HepG2 (cell line): ENCODE results near the gene HEATR1. TPM values are rescaled to one million over a fixed set of nuclear protein-coding genes. Genes with fewer than 3 reads are reported as not detected.

ENCODE experiments used
- ATAD3A ChIP-seq: sonication (generic); formaldehyde crosslinking; IDR thresholded peaks from 2 replicates; pipeline ENCODE4 v1.4.0; 2020; ENCODE audit warnings: missing genetic modification reagents
- DR1 ChIP-seq: sonication (generic); formaldehyde crosslinking; IDR thresholded peaks from 2 replicates; pipeline ENCODE4 v1.8.0; 2021; ENCODE audit warnings: mild to moderate bottlenecking, missing genetic modification reagents, inconsistent platforms
- ELF4 ChIP-seq: sonication (generic); formaldehyde crosslinking; IDR thresholded peaks from 2 replicates; pipeline ENCODE4 v1.5.0; 2020; ENCODE audit warnings: missing genetic modification reagents, mild to moderate bottlenecking, moderate library complexity, borderline replicate concordance
- GABPB1 ChIP-seq: IDR thresholded peaks from 2 replicates; pipeline ENCODE4 v1.6.1; 2016; ENCODE audit warnings: mild to moderate bottlenecking, missing genetic modification reagents, moderate library complexity, missing compliant biosample characterization
- GMEB2 ChIP-seq: IDR thresholded peaks from 2 replicates; pipeline ENCODE4 v1.6.1; 2016; ENCODE audit warnings: missing biosample characterization, missing genetic modification reagents, low read depth
- IKZF5 ChIP-seq: IDR thresholded peaks from 2 replicates; pipeline ENCODE4 v1.6.1; 2018; ENCODE audit warnings: missing genetic modification reagents, mild to moderate bottlenecking, missing compliant biosample characterization
- IRF2 ChIP-seq: IDR thresholded peaks from 2 replicates; pipeline ENCODE4 v1.6.1; 2018; ENCODE audit warnings: missing genetic modification reagents, missing compliant biosample characterization
- KDM2A ChIP-seq: sonication (generic); formaldehyde crosslinking; IDR thresholded peaks from 2 replicates; pipeline ENCODE4 v1.4.0; 2020; ENCODE audit warnings: low read depth, missing genetic modification reagents, borderline replicate concordance
- MTF1 ChIP-seq: sonication (generic); formaldehyde crosslinking; IDR thresholded peaks from 2 replicates; pipeline ENCODE4 v1.5.0; 2020; ENCODE audit warnings: missing genetic modification reagents
- SCMH1 ChIP-seq: sonication (generic); formaldehyde crosslinking; IDR thresholded peaks from 2 replicates; pipeline ENCODE4 v1.9.0; 2021; ENCODE audit warnings: missing genetic modification reagents, mild to moderate bottlenecking, borderline replicate concordance
- SSRP1 ChIP-seq: IDR thresholded peaks from 2 replicates; pipeline ENCODE4 v1.6.1; 2016; ENCODE audit warnings: control low read depth
- TEAD2 ChIP-seq: sonication (generic); formaldehyde crosslinking; IDR thresholded peaks from 2 replicates; pipeline ENCODE4 v1.9.0; 2021; ENCODE audit warnings: missing genetic modification reagents
- ZNF337 ChIP-seq: sonication (generic); formaldehyde crosslinking; IDR thresholded peaks from 2 replicates; pipeline ENCODE4 v1.5.1; 2020; ENCODE audit warnings: missing genetic modification reagents, low read depth, mild to moderate bottlenecking, borderline replicate concordance
- ZNF451 ChIP-seq: sonication (generic); formaldehyde crosslinking; IDR thresholded peaks from 2 replicates; pipeline ENCODE4 v1.5.0; 2020; ENCODE audit warnings: mild to moderate bottlenecking, missing genetic modification reagents
- polyA plus RNA-seq, 8 experiments: library from polyadenylated mRNA; depleted of rRNA in 3 of 8; stranded (reverse) in 7 of 8; unstranded in 1 of 8; fragments of >200 nt; fragmentation: Illumina TruSeq in 4 of 8; extraction: Trizol in 4 of 8; gene quantifications; 2 replicates each; pipeline versions ENCODE4 v1.2.1 to v1.2.3, GENCODE V29; 2011 to 2016; ENCODE audit warnings: low read depth in 4 of 8, missing spikeins in 1 of 8, mixed read lengths in 1 of 8; ENCODE audit not compliant: insufficient read depth in 1 of 8
- total RNA-seq, 5 experiments: library from RNA; depleted of rRNA; stranded (reverse); fragments of >200 nt; fragmentation: Illumina TruSeq; extraction: Trizol; gene quantifications; 2 replicates each; pipeline ENCODE4 v1.2.3, GENCODE V29; 2016; ENCODE audit warnings: low read depth in 1 of 5
- TF ChIP-seq, protein P1 (sequence below): IDR thresholded peaks from 2 replicates; pipeline ENCODE4 v1.6.1; 2016; ENCODE audit warnings: mild to moderate bottlenecking
- TF ChIP-seq, protein P2 (sequence below): sonication (generic); formaldehyde crosslinking; IDR thresholded peaks from 2 replicates; pipeline ENCODE4 v1.4.0; 2020; ENCODE audit warnings: missing genetic modification reagents, borderline replicate concordance
- TF ChIP-seq, protein P3 (sequence below): sonication (generic); formaldehyde crosslinking; IDR thresholded peaks from 2 replicates; pipeline ENCODE4 v1.4.0; 2020; ENCODE audit warnings: low read depth, missing genetic modification reagents

HEATR1 gene
- total and polyA plus RNA-seq, 2 of the 13 experiments (the other 11 are each of a cell fraction or from before 2014, with no cell fraction given): 10.2 to 45.8 TPM

DNA sequence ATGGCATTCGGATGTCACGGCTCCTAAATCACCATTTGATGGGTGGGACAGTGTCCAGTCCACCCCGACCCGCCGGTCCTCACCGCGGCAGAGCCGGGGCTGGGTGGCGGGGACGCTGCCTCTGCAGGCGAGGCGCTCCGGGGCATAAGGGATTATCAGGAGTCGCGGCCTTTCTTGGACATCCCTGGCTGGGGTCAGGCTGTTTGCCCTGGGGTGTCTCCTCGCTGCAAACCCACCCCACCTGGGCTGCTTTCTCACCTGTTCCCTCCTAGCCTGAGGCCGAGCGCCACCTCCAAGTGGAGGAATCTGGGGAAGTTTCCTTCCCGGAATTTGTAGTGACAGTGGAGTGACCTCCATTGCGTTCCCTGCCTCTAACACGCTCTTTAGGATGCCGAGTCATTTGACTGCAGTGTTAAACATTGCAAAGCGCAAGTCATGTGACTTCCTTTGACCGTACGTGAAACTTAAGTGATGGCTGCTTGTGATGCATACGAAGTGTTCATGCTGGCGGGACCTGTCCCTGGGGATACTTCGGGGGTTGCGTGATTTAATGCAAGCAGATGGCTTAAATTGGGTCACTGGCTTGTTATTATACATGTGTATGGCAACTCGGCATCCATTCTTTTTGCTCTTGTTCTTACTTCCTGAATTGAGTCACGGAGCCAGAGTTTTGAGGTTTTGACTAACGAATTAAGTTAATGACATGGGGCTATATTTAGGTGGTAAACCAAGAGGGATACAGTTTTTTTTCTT lies 80.0 kb downstream of the HEATR1 start (continued):
- TF ChIP-seq, protein P1, sequence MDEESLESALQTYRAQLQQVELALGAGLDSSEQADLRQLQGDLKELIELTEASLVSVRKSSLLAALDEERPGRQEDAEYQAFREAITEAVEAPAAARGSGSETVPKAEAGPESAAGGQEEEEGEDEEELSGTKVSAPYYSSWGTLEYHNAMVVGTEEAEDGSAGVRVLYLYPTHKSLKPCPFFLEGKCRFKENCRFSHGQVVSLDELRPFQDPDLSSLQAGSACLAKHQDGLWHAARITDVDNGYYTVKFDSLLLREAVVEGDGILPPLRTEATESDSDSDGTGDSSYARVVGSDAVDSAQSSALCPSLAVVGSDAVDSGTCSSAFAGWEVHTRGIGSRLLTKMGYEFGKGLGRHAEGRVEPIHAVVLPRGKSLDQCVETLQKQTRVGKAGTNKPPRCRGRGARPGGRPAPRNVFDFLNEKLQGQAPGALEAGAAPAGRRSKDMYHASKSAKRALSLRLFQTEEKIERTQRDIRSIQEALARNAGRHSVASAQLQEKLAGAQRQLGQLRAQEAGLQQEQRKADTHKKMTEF (CRISPR knock-in tag): no peak
- TF ChIP-seq ZNF451 (CRISPR knock-in tag) (no peak), IRF2 (CRISPR knock-in tag) (0 out of 2 replicates have a peak, but pooled peaks have one; percentile 53), ELF4 (no peak), GMEB2 (CRISPR knock-in tag) (no peak; the same call in 1 of the 2 replicates), SCMH1 (CRISPR knock-in tag) (no peak), TEAD2 (CRISPR knock-in tag) (no peak), ZNF337 (CRISPR knock-in tag) (0 out of 2 replicates have a peak, but pooled peaks have one; percentile 27), IKZF5 (no peak; the same call in 1 of the 2 replicates), KDM2A (peak; percentile 37; the same call in 1 of the 2 replicates), DR1 (CRISPR knock-in tag) (0 out of 2 replicates have a peak, but pooled peaks have one; percentile 43), SSRP1 (CRISPR knock-in tag) (peak; percentile 24; the same call in 1 of the 2 replicates), ATAD3A (no peak), GABPB1 (CRISPR knock-in tag) (peak; percentile 50), MTF1 (no peak)
- TF ChIP-seq, protein P2, sequence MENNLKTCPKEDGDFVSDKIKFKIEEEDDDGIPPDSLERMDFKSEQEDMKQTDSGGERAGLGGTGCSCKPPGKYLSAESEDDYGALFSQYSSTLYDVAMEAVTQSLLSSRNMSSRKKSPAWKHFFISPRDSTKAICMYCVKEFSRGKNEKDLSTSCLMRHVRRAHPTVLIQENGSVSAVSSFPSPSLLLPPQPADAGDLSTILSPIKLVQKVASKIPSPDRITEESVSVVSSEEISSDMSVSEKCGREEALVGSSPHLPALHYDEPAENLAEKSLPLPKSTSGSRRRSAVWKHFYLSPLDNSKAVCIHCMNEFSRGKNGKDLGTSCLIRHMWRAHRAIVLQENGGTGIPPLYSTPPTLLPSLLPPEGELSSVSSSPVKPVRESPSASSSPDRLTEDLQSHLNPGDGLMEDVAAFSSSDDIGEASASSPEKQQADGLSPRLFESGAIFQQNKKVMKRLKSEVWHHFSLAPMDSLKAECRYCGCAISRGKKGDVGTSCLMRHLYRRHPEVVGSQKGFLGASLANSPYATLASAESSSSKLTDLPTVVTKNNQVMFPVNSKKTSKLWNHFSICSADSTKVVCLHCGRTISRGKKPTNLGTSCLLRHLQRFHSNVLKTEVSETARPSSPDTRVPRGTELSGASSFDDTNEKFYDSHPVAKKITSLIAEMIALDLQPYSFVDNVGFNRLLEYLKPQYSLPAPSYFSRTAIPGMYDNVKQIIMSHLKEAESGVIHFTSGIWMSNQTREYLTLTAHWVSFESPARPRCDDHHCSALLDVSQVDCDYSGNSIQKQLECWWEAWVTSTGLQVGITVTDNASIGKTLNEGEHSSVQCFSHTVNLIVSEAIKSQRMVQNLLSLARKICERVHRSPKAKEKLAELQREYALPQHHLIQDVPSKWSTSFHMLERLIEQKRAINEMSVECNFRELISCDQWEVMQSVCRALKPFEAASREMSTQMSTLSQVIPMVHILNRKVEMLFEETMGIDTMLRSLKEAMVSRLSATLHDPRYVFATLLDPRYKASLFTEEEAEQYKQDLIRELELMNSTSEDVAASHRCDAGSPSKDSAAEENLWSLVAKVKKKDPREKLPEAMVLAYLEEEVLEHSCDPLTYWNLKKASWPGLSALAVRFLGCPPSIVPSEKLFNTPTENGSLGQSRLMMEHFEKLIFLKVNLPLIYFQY (CRISPR knock-in tag): no peak
- TF ChIP-seq, protein P3, sequence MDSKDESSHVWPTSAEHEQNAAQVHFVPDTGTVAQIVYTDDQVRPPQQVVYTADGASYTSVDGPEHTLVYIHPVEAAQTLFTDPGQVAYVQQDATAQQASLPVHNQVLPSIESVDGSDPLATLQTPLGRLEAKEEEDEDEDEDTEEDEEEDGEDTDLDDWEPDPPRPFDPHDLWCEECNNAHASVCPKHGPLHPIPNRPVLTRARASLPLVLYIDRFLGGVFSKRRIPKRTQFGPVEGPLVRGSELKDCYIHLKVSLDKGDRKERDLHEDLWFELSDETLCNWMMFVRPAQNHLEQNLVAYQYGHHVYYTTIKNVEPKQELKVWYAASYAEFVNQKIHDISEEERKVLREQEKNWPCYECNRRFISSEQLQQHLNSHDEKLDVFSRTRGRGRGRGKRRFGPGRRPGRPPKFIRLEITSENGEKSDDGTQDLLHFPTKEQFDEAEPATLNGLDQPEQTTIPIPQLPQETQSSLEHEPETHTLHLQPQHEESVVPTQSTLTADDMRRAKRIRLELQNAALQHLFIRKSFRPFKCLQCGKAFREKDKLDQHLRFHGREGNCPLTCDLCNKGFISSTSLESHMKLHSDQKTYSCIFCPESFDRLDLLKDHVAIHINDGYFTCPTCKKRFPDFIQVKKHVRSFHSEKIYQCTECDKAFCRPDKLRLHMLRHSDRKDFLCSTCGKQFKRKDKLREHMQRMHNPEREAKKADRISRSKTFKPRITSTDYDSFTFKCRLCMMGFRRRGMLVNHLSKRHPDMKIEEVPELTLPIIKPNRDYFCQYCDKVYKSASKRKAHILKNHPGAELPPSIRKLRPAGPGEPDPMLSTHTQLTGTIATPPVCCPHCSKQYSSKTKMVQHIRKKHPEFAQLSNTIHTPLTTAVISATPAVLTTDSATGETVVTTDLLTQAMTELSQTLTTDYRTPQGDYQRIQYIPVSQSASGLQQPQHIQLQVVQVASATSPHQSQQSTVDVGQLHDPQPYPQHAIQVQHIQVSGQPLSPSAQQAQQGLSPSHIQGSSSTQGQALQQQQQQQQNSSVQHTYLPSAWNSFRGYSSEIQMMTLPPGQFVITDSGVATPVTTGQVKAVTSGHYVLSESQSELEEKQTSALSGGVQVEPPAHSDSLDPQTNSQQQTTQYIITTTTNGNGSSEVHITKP: no peak
